ENCODE results near the gene TAS2R1. TPM values are rescaled to one million over a fixed set of nuclear protein-coding genes. Genes with fewer than 3 reads are reported as not detected.

The TAS2R1 gene, protein sequence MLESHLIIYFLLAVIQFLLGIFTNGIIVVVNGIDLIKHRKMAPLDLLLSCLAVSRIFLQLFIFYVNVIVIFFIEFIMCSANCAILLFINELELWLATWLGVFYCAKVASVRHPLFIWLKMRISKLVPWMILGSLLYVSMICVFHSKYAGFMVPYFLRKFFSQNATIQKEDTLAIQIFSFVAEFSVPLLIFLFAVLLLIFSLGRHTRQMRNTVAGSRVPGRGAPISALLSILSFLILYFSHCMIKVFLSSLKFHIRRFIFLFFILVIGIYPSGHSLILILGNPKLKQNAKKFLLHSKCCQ
- total RNA-seq (not detected), polyA plus RNA-seq (ENCODE audit: insufficient read length in 6 of 6) (under 1 TPM in 1 of 6 donors, not detected in 5; 0.13 TPM)
- long read RNA-seq, donor 1, result 0 reads
- long read RNA-seq, donor 2, result 0 reads
- long read RNA-seq, donor 3, result 0 reads
- long read RNA-seq, donor 4, result 0 reads
- long read RNA-seq, donor 5, result 0 reads
- long read RNA-seq, donor 6, result 0 reads
- long read RNA-seq, donor 7, result 0 reads
- long read RNA-seq, donor 8, result 0 reads
- long read RNA-seq, donor 9, result 0 reads
- long read RNA-seq, donor 10, result 0 reads
- long read RNA-seq, donor 11, result 0 reads
- long read RNA-seq, donor 12, result 0 reads

DNA sequence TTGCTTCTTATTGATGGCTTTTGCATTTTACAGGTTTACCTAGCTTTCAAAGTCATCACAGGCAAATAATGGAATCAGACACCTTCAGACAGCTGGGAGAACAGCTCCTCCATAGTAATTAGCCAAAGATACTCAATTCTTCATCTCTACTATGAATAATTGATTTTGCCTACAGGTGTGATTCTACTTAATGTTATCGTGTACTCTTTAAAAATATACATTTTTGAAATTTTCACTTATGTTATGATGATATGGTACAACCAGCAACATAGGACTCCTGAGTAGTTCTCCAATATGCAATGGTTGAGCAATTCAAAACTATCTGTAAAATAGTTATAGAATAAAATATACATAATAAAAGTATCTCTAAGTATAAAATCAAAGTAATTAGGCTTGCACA is at the start of gene TAS2R1:
Gene TAS2R1, minus strand, starts transcription at position 101 of the 400 bp plus-strand sequence. CDS start 319 bp downstream, outside the sequence.
- TF ChIP-seq, protein P1, sequence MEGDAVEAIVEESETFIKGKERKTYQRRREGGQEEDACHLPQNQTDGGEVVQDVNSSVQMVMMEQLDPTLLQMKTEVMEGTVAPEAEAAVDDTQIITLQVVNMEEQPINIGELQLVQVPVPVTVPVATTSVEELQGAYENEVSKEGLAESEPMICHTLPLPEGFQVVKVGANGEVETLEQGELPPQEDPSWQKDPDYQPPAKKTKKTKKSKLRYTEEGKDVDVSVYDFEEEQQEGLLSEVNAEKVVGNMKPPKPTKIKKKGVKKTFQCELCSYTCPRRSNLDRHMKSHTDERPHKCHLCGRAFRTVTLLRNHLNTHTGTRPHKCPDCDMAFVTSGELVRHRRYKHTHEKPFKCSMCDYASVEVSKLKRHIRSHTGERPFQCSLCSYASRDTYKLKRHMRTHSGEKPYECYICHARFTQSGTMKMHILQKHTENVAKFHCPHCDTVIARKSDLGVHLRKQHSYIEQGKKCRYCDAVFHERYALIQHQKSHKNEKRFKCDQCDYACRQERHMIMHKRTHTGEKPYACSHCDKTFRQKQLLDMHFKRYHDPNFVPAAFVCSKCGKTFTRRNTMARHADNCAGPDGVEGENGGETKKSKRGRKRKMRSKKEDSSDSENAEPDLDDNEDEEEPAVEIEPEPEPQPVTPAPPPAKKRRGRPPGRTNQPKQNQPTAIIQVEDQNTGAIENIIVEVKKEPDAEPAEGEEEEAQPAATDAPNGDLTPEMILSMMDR (IDR thresholded peaks at IDR 0.05), result no peak
- Histone ChIP-seq H3K27ac (no peak within 1 kb of the TSS), H3K36me3 (no peaks in the 10 kb centered on the region), H3K9me3 (peaks cover 0 to 16% of the 10 kb centered on the region in 2 donors), H3K4me3 (no peak within 1 kb of the TSS), H3K27me3 (no peaks in the 10 kb centered on the region), H3K4me1 (no peaks in the 10 kb centered on the region)
- no peak for DNase-seq
- no peak for ATAC-seq
- intact Hi-C loops (cut with DNase I), result no loop called here

DNA sequence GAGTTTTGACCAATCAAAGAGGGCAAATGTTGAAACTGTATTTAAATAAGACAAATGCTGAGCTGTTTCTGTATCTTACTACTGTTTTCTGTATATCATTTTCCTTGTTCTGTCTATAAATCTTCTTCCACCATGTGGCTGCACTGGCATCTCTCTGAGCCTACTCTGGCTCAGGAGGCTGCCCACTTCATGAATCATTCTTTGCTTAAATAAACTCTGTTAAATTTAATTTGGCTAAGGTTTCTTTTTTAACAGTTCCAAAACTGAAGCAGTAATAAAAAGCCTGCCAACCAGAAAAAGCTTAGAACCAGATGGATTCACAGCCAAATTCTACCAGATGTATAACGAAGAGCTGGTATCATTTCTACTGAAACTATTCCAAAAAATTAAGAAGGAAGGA is 40.2 kb upstream of the TAS2R1 start:
- H3K27me3 ChIP-seq, result no peaks in the 10 kb centered on the region
- H3K4me1 ChIP-seq, result no peaks in the 10 kb centered on the region
- ATAC-seq (no peak), DNase-seq (no peak)
- no peak overlapping the region for H3K27ac ChIP-seq
- peaks cover 0 to 2% of the 10 kb centered on the region in 2 donors for H3K9me3 ChIP-seq
- no peak overlapping the region for H3K4me3 ChIP-seq
- intact Hi-C loops (cut with DNase I), result no loop called here
- TF ChIP-seq, protein P1 (IDR thresholded peaks at IDR 0.05), result no peak
- H3K36me3 ChIP-seq, result no peaks in the 10 kb centered on the region

DNA sequence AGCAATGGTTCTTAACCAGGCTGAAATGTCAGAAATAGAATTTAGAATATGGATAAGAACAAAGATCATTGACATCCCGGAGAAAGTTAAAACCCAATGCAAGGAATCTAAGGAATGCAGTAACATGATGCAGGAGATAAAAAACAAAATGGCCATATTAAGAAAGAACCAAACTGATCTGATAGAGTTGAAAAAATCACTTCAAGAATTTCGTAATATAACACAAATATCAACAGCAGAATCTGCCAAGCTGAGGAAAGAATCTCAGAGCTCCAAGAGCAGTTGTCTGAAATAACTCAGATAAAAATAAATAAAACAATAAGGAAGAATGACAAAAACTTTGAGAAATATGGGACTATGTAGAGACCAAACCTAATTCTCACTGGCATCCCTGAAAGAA is 37.8 kb upstream of the TAS2R1 start:
- TF ChIP-seq, protein P1 (IDR thresholded peaks at IDR 0.05), result no peak

DNA sequence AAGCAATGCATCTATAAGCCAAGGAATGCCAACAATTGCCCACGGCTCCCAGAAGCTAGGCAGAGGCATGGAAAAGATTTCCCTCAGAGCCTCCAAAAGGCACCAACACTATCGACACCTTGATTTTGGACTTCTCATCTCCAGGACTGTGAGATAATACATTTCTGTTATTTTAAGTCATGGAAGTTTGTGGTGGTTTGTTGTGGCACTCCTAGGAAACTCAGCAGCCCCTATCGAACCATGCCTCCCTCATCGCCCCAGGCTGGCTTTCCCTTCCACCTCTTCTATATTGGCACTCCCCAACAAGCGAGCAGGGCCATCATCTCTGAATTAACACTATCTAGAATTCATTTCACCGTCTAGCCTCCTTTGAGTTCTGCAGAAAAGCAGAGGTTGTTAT is 33.7 kb upstream of the TAS2R1 start:
- no peak for ATAC-seq
- TF ChIP-seq, protein P1 (IDR thresholded peaks at IDR 0.05), result no peak

More for the DNA sequence above, 37.8 kb upstream of the TAS2R1 start:
- no peaks in the 10 kb centered on the region for H3K9me3 ChIP-seq
- DNase-seq, result no peak
- no peak for ATAC-seq
- intact Hi-C loops (cut with DNase I), result no loop called here
- H3K4me1 ChIP-seq, result no peaks in the 10 kb centered on the region
- H3K27me3 ChIP-seq, result no peaks in the 10 kb centered on the region
- H3K27ac ChIP-seq, result no peak overlapping the region
- no peak overlapping the region for H3K4me3 ChIP-seq
- no peaks in the 10 kb centered on the region for H3K36me3 ChIP-seq

GRCh38 chr5:9661316-9662015 is 31.3 kb upstream of the TAS2R1 start:
- TF ChIP-seq, protein P1 (IDR thresholded peaks at IDR 0.05), result no peak
- no peak for ATAC-seq

More for the DNA sequence above, 33.7 kb upstream of the TAS2R1 start:
- H3K9me3 ChIP-seq, result no peaks in the 10 kb centered on the region
- no peak overlapping the region for H3K4me3 ChIP-seq
- no peaks in the 10 kb centered on the region for H3K4me1 ChIP-seq
- no peaks in the 10 kb centered on the region for H3K36me3 ChIP-seq
- no peak for DNase-seq
- no peak overlapping the region for H3K27ac ChIP-seq
- intact Hi-C loops (cut with DNase I), result no loop called here
- no peaks in the 10 kb centered on the region for H3K27me3 ChIP-seq

More at GRCh38 chr5:9661316-9662015, 31.3 kb upstream of the TAS2R1 start:
- no peaks in the 10 kb centered on the region for H3K4me1 ChIP-seq
- no peak for DNase-seq
- no peak overlapping the region for H3K4me3 ChIP-seq
- intact Hi-C loops (cut with DNase I), result no loop called here
- H3K27me3 ChIP-seq, result no peaks in the 10 kb centered on the region
- H3K36me3 ChIP-seq, result no peaks in the 10 kb centered on the region
- H3K27ac ChIP-seq, result no peak overlapping the region
- no peaks in the 10 kb centered on the region for H3K9me3 ChIP-seq

Data from left lung (tissue), 14 donors.